Measurements from ENCODE around the gene TNIP2. TPM values are rescaled to one million over a fixed set of nuclear protein-coding genes. Genes with fewer than 3 reads are reported as not detected.
A peak's percentile ranks its signal among the peaks of the same experiment; 100 is the strongest.

TNIP2 gene
- total RNA-seq, 1 donor from 2014 or later = 19.4 TPM

GRCh38 chr4:2795300-2795892, 39.3 kb upstream of the TNIP2 start:
- no peaks in the 10 kb centered on the region for H3K9me3 ChIP-seq (replicated peaks)
- H3K27ac ChIP-seq (replicated peaks) = peak overlapping the region; percentile 94
- no peaks in the 10 kb centered on the region for H3K27me3 ChIP-seq (ENCODE audit: low read depth)
- no peak for TF ChIP-seq CTCF (IDR thresholded peaks at IDR 0.05; ENCODE audit: borderline replicate concordance)
- DNase-seq = no peak
- peak overlapping the region; percentile 80 for H3K4me3 ChIP-seq
- peaks cover 93% of the 10 kb centered on the region for H3K4me1 ChIP-seq
- no peaks in the 10 kb centered on the region for H3K36me3 ChIP-seq
- intact Hi-C loops (cut with micrococcal nuclease) = no loop called here

GRCh38 chr4:2794486-2795299, 38.6 kb upstream of the TNIP2 start:
- no peak for TF ChIP-seq CTCF (IDR thresholded peaks at IDR 0.05; ENCODE audit: borderline replicate concordance)
- DNase-seq = peak; percentile 75
- intact Hi-C loops (cut with micrococcal nuclease) = no loop called here
- Histone ChIP-seq H3K9me3 (replicated peaks) (no peaks in the 10 kb centered on the region), H3K36me3 (no peaks in the 10 kb centered on the region), H3K27ac (replicated peaks) (peak overlapping the region; percentile 94), H3K4me3 (peak overlapping the region; percentile 80), H3K4me1 (peaks cover 86% of the 10 kb centered on the region), H3K27me3 (ENCODE audit: low read depth) (no peaks in the 10 kb centered on the region)

DNA sequence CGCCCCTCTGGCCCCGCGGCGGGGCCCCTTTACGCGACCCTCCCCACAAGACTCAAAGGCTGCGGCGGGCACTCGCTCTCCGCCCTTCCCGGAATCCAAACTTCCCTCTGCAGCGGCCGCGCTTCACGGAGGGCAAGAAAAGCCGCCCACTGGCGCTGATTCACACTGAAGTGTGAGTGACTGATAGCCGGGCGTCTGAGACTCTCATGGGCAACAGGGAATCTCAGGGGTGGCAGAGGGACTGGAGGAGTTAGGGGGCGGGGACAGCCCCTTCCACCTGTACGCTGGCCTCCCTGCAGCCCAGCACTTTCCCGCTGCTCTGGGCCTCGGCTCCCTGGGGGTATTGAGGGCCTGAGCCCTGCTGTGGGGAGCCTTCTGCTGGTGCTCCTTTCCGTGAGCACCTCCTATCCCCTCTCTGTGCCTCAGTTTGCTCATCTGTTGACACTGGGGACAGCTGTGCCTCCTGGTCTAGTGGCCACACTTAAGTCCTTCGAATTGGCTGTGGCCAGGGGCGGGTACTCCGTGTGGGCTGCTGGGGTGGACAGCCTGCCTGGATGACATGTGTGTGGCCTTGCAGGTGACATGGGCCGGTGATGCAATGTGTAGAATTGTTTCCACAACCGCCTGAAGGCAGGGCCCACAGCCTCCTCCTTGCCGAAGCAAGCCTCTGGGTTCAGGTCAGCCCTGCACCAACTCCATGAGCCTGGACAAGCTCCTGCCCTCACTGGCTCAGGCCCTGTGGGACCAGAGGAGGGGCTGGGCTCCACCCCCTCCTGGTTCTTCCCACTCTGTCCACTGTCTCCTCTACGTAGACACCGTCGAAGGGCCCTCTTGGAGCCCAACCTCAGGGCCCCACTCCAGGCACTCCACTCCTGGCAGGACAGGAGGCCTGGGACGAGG, 37.7 kb upstream of the TNIP2 start:
- Histone ChIP-seq H3K36me3 (no peaks in the 10 kb centered on the region), H3K27me3 (ENCODE audit: low read depth) (no peaks in the 10 kb centered on the region), H3K27ac (replicated peaks) (peak overlapping the region; percentile 94), H3K9me3 (replicated peaks) (no peaks in the 10 kb centered on the region), H3K4me1 (peaks cover 81% of the 10 kb centered on the region), H3K4me3 (peak overlapping the region; percentile 80)
- TF ChIP-seq CTCF (IDR thresholded peaks at IDR 0.05; ENCODE audit: borderline replicate concordance) = no peak
- intact Hi-C loops (cut with micrococcal nuclease) = no loop called here
- DNase-seq = peak; percentile 51

DNA sequence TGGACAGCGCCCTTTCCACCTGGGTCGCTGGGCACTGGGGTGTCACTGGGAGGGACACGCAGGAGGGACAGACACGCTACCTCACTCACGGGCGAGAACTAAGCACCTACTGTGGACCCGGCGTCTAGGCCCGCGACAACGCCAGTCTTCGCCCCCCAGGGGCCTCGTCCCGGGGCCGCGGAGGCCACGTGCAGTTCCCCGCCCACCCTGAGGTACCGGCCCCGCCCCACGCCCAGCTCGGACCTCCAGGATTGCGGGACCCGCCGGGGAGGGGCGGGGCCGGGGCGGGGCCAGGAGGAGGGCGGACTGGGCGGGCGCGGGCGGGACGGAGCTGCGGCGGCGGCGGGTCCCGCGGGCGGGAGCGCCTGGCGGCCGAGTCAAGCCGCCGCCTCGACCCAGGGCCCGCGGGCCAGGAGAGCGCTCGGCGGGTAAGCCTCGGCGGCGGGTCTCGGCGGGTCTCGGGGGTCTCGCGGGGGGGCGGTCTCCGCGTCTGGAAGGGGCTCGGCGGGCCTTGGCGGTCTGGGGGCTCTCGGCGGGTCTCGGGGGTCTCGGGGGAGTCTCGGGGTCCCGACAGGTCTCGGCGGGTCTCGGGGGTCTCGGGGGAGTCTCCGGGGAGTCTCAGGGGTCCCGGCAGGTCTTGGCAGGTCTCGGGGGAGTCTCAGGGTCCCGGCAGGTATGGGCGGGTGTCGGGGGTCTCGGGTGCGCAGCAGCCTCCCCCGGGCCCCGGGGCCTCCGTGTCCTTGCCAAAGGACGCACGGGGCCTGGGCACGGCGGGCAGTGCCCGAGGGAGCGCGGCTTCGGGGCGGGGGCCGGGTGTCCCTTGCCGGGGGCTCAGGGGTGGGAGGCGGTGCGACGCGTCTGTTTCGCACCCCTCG, 36.8 kb upstream of the TNIP2 start, which contains the start of gene SH3BP2:
SH3BP2 (plus strand) TSS at position 375 of the 875 bp plus-strand sequence. CDS start 27,533 bp downstream, outside the sequence.
- peak; percentile 22 for TF ChIP-seq CTCF (IDR thresholded peaks at IDR 0.05; ENCODE audit: borderline replicate concordance)
- Histone ChIP-seq H3K4me3 (peak within 1 kb of the TSS; percentile 80), H3K27me3 (ENCODE audit: low read depth) (no peaks in the 10 kb centered on the region), H3K36me3 (no peaks in the 10 kb centered on the region), H3K4me1 (peaks cover 81% of the 10 kb centered on the region), H3K27ac (replicated peaks) (peak within 1 kb of the TSS; percentile 94), H3K9me3 (replicated peaks) (no peaks in the 10 kb centered on the region)
- intact Hi-C loops (cut with micrococcal nuclease) = no loop called here
- DNase-seq = peak; percentile 92
